Measurements from ENCODE around the gene USP3.

DNA sequence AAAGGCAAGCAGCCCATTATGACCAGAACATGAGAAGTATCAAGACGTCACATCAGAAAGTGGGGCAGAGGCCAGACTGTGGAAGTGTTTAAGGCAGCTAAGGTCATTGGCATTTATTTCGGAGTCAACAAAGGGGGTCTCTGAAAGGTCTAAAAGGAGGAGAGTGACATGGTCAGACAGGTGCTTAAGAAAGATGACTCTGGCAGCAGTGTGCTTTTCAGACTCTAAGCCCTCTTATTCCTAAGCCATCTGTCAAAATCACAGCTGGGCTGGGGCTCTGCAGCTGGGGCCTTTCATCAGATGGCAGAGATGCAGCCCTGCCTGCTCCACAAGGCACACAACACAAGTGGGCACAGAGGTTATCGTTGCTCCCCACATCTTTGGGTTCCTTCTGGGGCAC lies 106.8 kb downstream of the USP3 start:
- no peak for TF ChIP-seq POLR2A (IDR thresholded peaks at IDR 0.05)
- TF ChIP-seq CTCF (IDR thresholded peaks at IDR 0.05): no peak
